Neuronal stem cell (in vitro differentiated cells): Measurements from ENCODE around the gene SUGT1.
A peak's percentile ranks its signal among the peaks of the same experiment; 100 is the strongest.
"Not testable (repeated sequence)": the region's sequence is repeated elsewhere in the genome, so short reads cannot be mapped to it uniquely, and the experiment has no call there.

Source experiments
- DNase-seq: peaks from one replicate; pipeline ENCODE4 v3.0.0-alpha.2; 2013; ENCODE audit warnings: low spot score
- H2AFZ ChIP-seq: one replicate; pipeline ENCODE4 v1.6.1; 2013; ENCODE audit warnings: mild to moderate bottlenecking, low read length, inconsistent platforms
- H2AK5ac ChIP-seq: 2 replicates; pipeline ENCODE4 v1.6.1; 2013; ENCODE audit warnings: low read depth, mild to moderate bottlenecking, inconsistent platforms, low read length, moderate library complexity, mixed read lengths
- H2BK120ac ChIP-seq: 2 replicates; pipeline ENCODE4 v1.6.1; 2013; ENCODE audit warnings: low read depth, mild to moderate bottlenecking, inconsistent platforms, low read length, moderate library complexity, mixed read lengths
- H2BK12ac ChIP-seq: one replicate; pipeline ENCODE4 v1.6.1; 2013; ENCODE audit warnings: low read length, inconsistent platforms
- H2BK15ac ChIP-seq: 2 replicates; pipeline ENCODE4 v1.6.1; 2013; ENCODE audit warnings: mild to moderate bottlenecking, low read length, inconsistent platforms, mixed read lengths
- H2BK5ac ChIP-seq: one replicate; pipeline ENCODE4 v1.6.1; 2013; ENCODE audit warnings: inconsistent platforms, mild to moderate bottlenecking, low read length, moderate library complexity
- H3K14ac ChIP-seq: one replicate; pipeline ENCODE4 v1.6.1; 2013; ENCODE audit warnings: low read length, inconsistent platforms
- H3K18ac ChIP-seq: 2 replicates; pipeline ENCODE4 v1.6.1; 2013; ENCODE audit warnings: low read length, inconsistent platforms
- H3K23ac ChIP-seq: 2 replicates; pipeline ENCODE4 v1.6.1; 2013; ENCODE audit warnings: low read depth, mild to moderate bottlenecking, mixed read lengths, low read length, inconsistent platforms; ENCODE audit not compliant: poor library complexity
- H3K27ac ChIP-seq: replicated peaks from 3 replicates; pipeline ENCODE4 v1.5.1; 2013; ENCODE audit warnings: low read length, inconsistent platforms
- H3K27me3 ChIP-seq, 3 experiments: 2 replicates each; pipeline ENCODE4 v1.6.1; 2013; ENCODE audit warnings: low read length in 3 of 3, mild to moderate bottlenecking in 2 of 3, inconsistent platforms in 1 of 3, low read depth in 1 of 3, mixed read lengths in 1 of 3, moderate library complexity in 1 of 3; ENCODE audit not compliant: control insufficient read depth in 3 of 3, insufficient read depth in 3 of 3
- H3K36me3 ChIP-seq, 2 donors: replicated peaks in 1 of 2; 2 replicates each; pipeline ENCODE4 v1.6.1; 2013; ENCODE audit warnings: low read length in 2 of 2; ENCODE audit not compliant: control insufficient read depth in 2 of 2, insufficient read depth in 2 of 2
- H3K4ac ChIP-seq: 2 replicates; pipeline ENCODE4 v1.6.1; 2013; ENCODE audit warnings: inconsistent platforms, mild to moderate bottlenecking, low read length, moderate library complexity
- H3K4me1 ChIP-seq, 2 donors: 1 replicate in 1 of 2; 2 replicates in 1 of 2; pipeline ENCODE4 v1.6.1; 2013; ENCODE audit warnings: low read length in 2 of 2, low read depth in 1 of 2; ENCODE audit not compliant: control insufficient read depth in 2 of 2, insufficient read depth in 1 of 2
- H3K4me2 ChIP-seq: one replicate; pipeline ENCODE4 v1.6.1; 2013; ENCODE audit warnings: mild to moderate bottlenecking, low read length, inconsistent platforms; ENCODE audit not compliant: insufficient read depth, poor library complexity, severe bottlenecking
- H3K4me3 ChIP-seq, 2 donors: 2 replicates each; pipeline ENCODE4 v1.5.1; 2013; ENCODE audit warnings: low read length in 2 of 2, mild to moderate bottlenecking in 2 of 2, inconsistent platforms in 1 of 2, moderate library complexity in 1 of 2
- H3K79me1 ChIP-seq: one replicate; pipeline ENCODE4 v1.6.1; 2013; ENCODE audit warnings: low read depth, mild to moderate bottlenecking, inconsistent platforms, low read length, moderate library complexity
- H3K9ac ChIP-seq: one replicate; pipeline ENCODE4 v1.6.1; 2013; ENCODE audit warnings: mild to moderate bottlenecking, low read depth, low read length, inconsistent platforms; ENCODE audit not compliant: poor library complexity
- H3K9me3 ChIP-seq, 2 donors: replicated peaks in 1 of 2; 2 replicates each; pipeline versions ENCODE3 to v1.6.1; 2013; ENCODE audit warnings: low read length in 2 of 2, mild to moderate bottlenecking in 2 of 2, inconsistent platforms in 1 of 2, low read depth in 1 of 2, mixed read lengths in 1 of 2, moderate library complexity in 1 of 2; ENCODE audit not compliant: control insufficient read depth in 2 of 2, insufficient read depth in 1 of 2
- H4K8ac ChIP-seq: one replicate; pipeline ENCODE4 v1.6.1; 2013; ENCODE audit warnings: low read depth, mild to moderate bottlenecking, inconsistent platforms, low read length, moderate library complexity
- H4K91ac ChIP-seq: one replicate; pipeline ENCODE4 v1.6.1; 2013; ENCODE audit warnings: low read length, low read depth, mild to moderate bottlenecking, inconsistent platforms; ENCODE audit not compliant: poor library complexity
- WGBS, 2 donors: extraction: QIAGEN DNeasy Blood & Tissue Kit; methylation state at CpG; one replicate each; pipeline ENCODE4 v1.1.7; 2013; ENCODE audit warnings: missing lambda C conversion rate in 2 of 2, mixed read lengths in 1 of 2; ENCODE audit not compliant: insufficient read length in 2 of 2, insufficient replicate concordance in 1 of 2; ENCODE audit errors: extremely low coverage in 2 of 2; 5-methylcytosine and 5-hydroxymethylcytosine counted together

Gene SUGT1

DNA sequence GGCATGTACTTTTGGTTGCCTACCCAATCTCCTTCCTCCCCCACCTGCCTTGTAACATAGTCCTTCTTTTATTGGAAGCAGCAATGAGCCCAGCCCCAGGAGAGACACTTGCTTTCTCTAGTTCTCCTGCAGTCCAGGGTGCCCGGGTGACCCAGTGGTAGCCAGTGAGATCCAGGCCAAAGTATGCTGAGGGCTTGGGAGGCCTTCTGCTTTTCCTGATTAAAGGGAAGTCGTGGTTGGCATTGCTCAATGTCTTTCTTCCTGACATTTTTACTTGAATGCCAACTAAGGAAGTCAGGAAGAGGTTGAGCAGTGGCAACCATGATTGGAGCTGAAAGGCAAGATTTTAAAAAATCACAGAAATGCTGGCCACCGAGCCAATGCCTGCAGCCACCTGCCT, 61.3 kb downstream of the SUGT1 start:
- Histone ChIP-seq H3K27me3 (no peaks in the 10 kb centered on the region), H3K4me3 (no peak overlapping the region), H3K23ac (no peak overlapping the region), H3K18ac (no peak overlapping the region), H2AK5ac (no peak overlapping the region), H3K14ac (no peak overlapping the region), H3K9ac (no peak overlapping the region), H3K79me1 (no peaks in the 10 kb centered on the region), H4K8ac (no peak overlapping the region), H3K4me1 (peaks cover 4 to 9% of the 10 kb centered on the region in 2 donors), H2AFZ (no peak overlapping the region), H3K4ac (no peak overlapping the region), H3K9me3 (no peaks in the 10 kb centered on the region), H2BK120ac (no peak overlapping the region), H3K36me3 (no peaks in the 10 kb centered on the region), H3K27ac (no peak overlapping the region), H2BK5ac (no peak overlapping the region), H4K91ac (no peak overlapping the region), H2BK12ac (no peak overlapping the region), H3K4me2 (no peak overlapping the region), H2BK15ac (no peak overlapping the region)
- DNase-seq = no peak
- no CpG with 5 or more reads among the region's 3 CpGs for WGBS, 2 donors

DNA sequence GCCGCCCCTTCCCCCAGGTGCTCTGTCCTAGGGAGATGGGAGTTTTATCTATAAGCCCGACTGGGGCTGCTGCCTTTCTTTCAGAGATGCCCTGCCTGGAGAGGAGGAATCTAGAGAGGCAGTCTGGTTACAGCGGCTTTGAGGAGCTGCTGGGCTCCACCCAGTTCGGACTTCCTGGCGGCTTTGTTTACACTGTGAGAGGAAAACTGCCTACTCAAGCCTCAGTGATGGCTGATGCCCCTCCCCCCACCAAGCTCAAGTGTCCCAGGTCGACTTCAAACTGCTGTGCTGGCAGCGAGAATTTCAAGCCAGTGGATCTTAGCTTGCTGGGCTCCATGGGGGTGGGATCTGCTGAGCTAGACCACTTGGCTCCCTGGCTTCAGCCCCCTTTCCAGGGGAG, 68.3 kb downstream of the SUGT1 start:
- not testable (repeated sequence) for H2BK12ac ChIP-seq, H3K27ac ChIP-seq, H3K4ac ChIP-seq, DNase-seq, H3K27me3 ChIP-seq, H3K79me1 ChIP-seq, H4K91ac ChIP-seq, H2AK5ac ChIP-seq, H3K4me3 ChIP-seq, H4K8ac ChIP-seq, H3K4me1 ChIP-seq, H3K9me3 ChIP-seq, H2BK5ac ChIP-seq, H3K18ac ChIP-seq, H3K14ac ChIP-seq, H3K4me2 ChIP-seq, H3K9ac ChIP-seq, H3K23ac ChIP-seq, H2BK15ac ChIP-seq, H3K36me3 ChIP-seq, H2BK120ac ChIP-seq
- WGBS, 2 donors = no CpG with 5 or more reads among the region's 7 CpGs
- H2AFZ ChIP-seq = peak overlapping the region; percentile 73

DNA sequence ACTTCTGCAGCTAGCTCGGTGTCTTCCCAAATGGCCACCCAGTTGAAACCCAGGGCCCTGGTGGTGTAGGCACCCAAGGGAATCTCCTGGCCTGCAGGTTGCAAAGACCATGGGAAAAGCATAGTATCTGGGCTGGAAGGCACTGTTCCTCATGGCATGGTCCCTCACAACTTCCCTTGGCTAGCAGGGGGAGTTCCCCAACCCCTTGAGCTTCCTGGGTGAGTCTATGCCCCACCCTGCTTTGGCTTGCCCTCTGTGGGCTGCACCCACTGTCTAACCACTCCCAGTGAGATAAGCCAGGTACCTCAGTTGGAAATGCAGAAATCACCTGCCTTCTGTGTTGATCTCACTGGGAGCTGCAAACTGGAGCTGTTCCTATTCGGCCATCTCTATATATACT, 68.7 kb downstream of the SUGT1 start:
- H3K4me1 ChIP-seq, H4K91ac ChIP-seq, H3K36me3 ChIP-seq, H2BK12ac ChIP-seq, H4K8ac ChIP-seq, H2AK5ac ChIP-seq, H3K23ac ChIP-seq, H2BK5ac ChIP-seq, DNase-seq, H3K27me3 ChIP-seq, H3K4ac ChIP-seq, H2BK15ac ChIP-seq, H3K79me1 ChIP-seq, H3K27ac ChIP-seq, H3K14ac ChIP-seq, H3K9me3 ChIP-seq, H3K4me2 ChIP-seq, H3K4me3 ChIP-seq, H3K9ac ChIP-seq, H2BK120ac ChIP-seq: not testable (repeated sequence)
- Histone ChIP-seq H3K18ac (peak overlapping the region; percentile 17), H2AFZ (peak overlapping the region; percentile 73)
- no CpG with 5 or more reads among the region's 2 CpGs for WGBS, 2 donors

DNA sequence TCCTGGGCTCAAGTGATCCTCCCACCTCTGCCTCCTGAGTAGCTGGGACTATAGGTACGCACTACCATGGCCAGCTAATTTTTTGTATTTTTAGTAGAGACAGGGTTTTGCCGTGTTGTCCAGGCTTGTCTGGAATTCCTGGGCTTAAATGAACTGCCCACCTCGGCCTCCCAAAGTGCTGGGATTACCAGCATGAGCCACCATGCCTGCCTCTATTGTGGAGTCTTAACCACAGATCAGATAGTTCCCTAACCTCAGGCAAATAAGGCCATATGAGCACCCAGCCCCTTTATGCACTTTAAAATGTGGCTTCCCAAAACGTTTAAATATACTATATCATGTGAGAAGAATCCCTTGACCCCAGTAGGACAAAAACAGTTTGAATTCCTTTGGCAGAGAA, 70.5 kb downstream of the SUGT1 start:
- Histone ChIP-seq H3K4ac (no peak overlapping the region), H2AK5ac (no peak overlapping the region), H3K9me3 (peaks cover 1 to 4% of the 10 kb centered on the region in 2 donors), H3K79me1 (no peaks in the 10 kb centered on the region), H3K27me3 (no peaks in the 10 kb centered on the region), H3K27ac (no peak overlapping the region), H2BK120ac (no peak overlapping the region), H3K4me3 (no peak overlapping the region), H3K4me2 (no peak overlapping the region), H4K8ac (no peak overlapping the region), H3K36me3 (no peaks in the 10 kb centered on the region), H3K4me1 (no peaks in the 10 kb centered on the region), H3K18ac (no peak overlapping the region), H2BK15ac (no peak overlapping the region), H2AFZ (no peak overlapping the region), H2BK5ac (no peak overlapping the region), H3K14ac (no peak overlapping the region), H3K9ac (no peak overlapping the region), H3K23ac (no peak overlapping the region), H4K91ac (no peak overlapping the region), H2BK12ac (no peak overlapping the region)
- no peak for DNase-seq
- no CpG with 5 or more reads among the region's 4 CpGs for WGBS, 2 donors
